Measurements from ENCODE around the gene OR6S1. TPM values are rescaled to one million over a fixed set of nuclear protein-coding genes. Genes with fewer than 3 reads are reported as not detected.
A peak's percentile ranks its signal among the peaks of the same experiment; 100 is the strongest.

Gene OR6S1
- total RNA-seq, 1 experiment from 2014 or later, result not detected

DNA sequence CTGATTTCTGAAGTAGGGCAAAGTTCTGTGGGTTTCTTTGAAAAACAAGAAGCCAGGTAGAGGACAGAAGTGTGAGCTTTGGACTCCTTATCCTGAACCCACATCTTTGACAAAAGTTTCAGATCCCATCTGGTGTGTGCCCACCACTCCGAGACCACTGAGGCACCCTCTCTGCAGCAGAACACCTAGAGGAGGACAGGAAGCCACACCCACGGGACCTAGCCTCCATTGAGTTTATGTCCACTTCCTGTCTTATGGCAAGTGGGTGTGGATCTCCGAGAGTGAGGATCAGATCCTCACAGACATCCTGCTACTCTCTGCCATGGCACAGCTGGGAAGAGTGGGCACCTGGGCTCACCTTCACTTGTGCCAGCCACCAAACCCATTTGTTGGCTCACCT lies 16.8 kb upstream of the OR6S1 start:
- no peak overlapping the region for H3K4me3 ChIP-seq (ENCODE audit: low read depth in 2 of 2, low read length in 2 of 2)
- BruUV-seq (replicated peaks), result no TSS peak
- in situ Hi-C loops (cut with HindIII; ENCODE audit: low pct_unique_long_range_greater_than_20kb, low sequenced_read_pairs), result no loop called here
- no peak overlapping the region for H3K27ac ChIP-seq (ENCODE audit: low read length)
- no peaks in the 10 kb centered on the region for H3K9me3 ChIP-seq (ENCODE audit: control insufficient read depth, insufficient read depth, low read depth, low read length)
- ChIA-PET CTCF (interaction anchor here (0.8 kb wide), 1 partner anchor 39 kb away, joined by 4 read pairs; no protein-coding TSS in a partner anchor), POLR2A (no interaction called here)
- H3K27me3 ChIP-seq (ENCODE audit: control insufficient read depth, insufficient read depth, low read length), result no peaks in the 10 kb centered on the region
- TF ChIP-seq CTCF (IDR thresholded peaks at IDR 0.05) (no peak), TCF7L2 (IDR thresholded peaks at IDR 0.05; ENCODE audit: low read depth, low read length) (no peak), SIN3A (IDR thresholded peaks at IDR 0.05; ENCODE audit: borderline replicate concordance, insufficient read depth, low read depth, low read length) (no peak), REST (IDR thresholded peaks at IDR 0.05; ENCODE audit: insufficient read depth in 1 of 2, low read depth in 2 of 2, low read length in 1 of 2) (no peak), POLR2AphosphoS5 (IDR thresholded peaks at IDR 0.05; ENCODE audit: low read depth, low read length) (no peak)
- intact Hi-C loops (cut with micrococcal nuclease; ENCODE audit: unreplicated experiment), result loop anchor here (5.0 kb wide), 1 partner anchor 34 kb away; no protein-coding TSS in a partner anchor
- DNase-seq (ENCODE audit: low read depth, low spot score), result no peak
- ATAC-seq, result no peak
- H3K36me3 ChIP-seq (ENCODE audit: control insufficient read depth, insufficient read depth, low read length), result no peaks in the 10 kb centered on the region
- H3K4me1 ChIP-seq (ENCODE audit: control insufficient read depth, insufficient read depth, low read length), result no peaks in the 10 kb centered on the region; the same call in 1 of the 2 replicates

GRCh38 chr14:20657216-20658211 lies 16.0 kb upstream of the OR6S1 start:
- intact Hi-C loops (cut with micrococcal nuclease; ENCODE audit: unreplicated experiment), result loop anchor here (5.0 kb wide), 1 partner anchor 35 kb away; no protein-coding TSS in a partner anchor
- Histone ChIP-seq H3K27me3 (ENCODE audit: control insufficient read depth, insufficient read depth, low read length) (no peaks in the 10 kb centered on the region), H3K36me3 (ENCODE audit: control insufficient read depth, insufficient read depth, low read length) (no peaks in the 10 kb centered on the region), H3K4me1 (ENCODE audit: control insufficient read depth, insufficient read depth, low read length) (no peaks in the 10 kb centered on the region; the same call in 1 of the 2 replicates), H3K4me3 (ENCODE audit: low read depth in 2 of 2, low read length in 2 of 2) (peak overlapping the region in 1 of 2 experiments; percentile 28; a peak in 2 of 4 replicates), H3K9me3 (ENCODE audit: control insufficient read depth, insufficient read depth, low read depth, low read length) (no peaks in the 10 kb centered on the region), H3K27ac (ENCODE audit: low read length) (no peak overlapping the region)
- peak; percentile 86 for ATAC-seq
- no TSS peak for BruUV-seq (replicated peaks)
- TF ChIP-seq REST (IDR thresholded peaks at IDR 0.05; ENCODE audit: insufficient read depth in 1 of 2, low read depth in 2 of 2, low read length in 1 of 2) (no peak), CTCF (IDR thresholded peaks at IDR 0.05) (peak; percentile 59)
- POLR2A ChIA-PET, result interaction anchor here (0.5 kb wide), 1 partner anchor 209 kb away, joined by 9 read pairs; no protein-coding TSS in a partner anchor
- CTCF ChIA-PET, result interaction anchor here (0.8 to 1.0 kb wide), 2 partner anchors 34 to 38 kb away, joined by 4 read pairs; no protein-coding TSS in a partner anchor
- in situ Hi-C loops (cut with HindIII; ENCODE audit: low pct_unique_long_range_greater_than_20kb, low sequenced_read_pairs), result no loop called here
- peak; percentile 80 for DNase-seq (ENCODE audit: low read depth, low spot score)
